ENCODE data around the gene ARAP1.

ARAP1 gene

GRCh38 chr11:72635933-72636332 is 116.3 kb downstream of the ARAP1 start:
- DNase-seq (ENCODE audit: low spot score), result peak; percentile 51

- no peak for DNase-seq (ENCODE audit: low spot score)
These were observed 116.8 kb downstream of the ARAP1 start for GRCh38 chr11:72635309-72635915.
